Measurements from ENCODE around the gene ANAPC15.
"Not testable (repeated sequence)": the region's sequence is repeated elsewhere in the genome, so short reads cannot be mapped to it uniquely, and the experiment has no call there.

Gene ANAPC15

GRCh38 chr11:72112143-72112977 is at the start of gene ANAPC15:
ANAPC15 (minus strand) TSS chr11:72112695; CDS start chr11:72111276, 1,419 bp downstream.
- ChIA-PET CTCF (interaction anchor here (0.5 to 1.2 kb wide), 4 partner anchors 72 to 332 kb away, joined by 3 read pairs; no protein-coding TSS in a partner anchor), POLR2A (ENCODE audit: low non-redundant PET) (interaction anchor here (0.8 to 1.6 kb wide), 4 partner anchors 13 to 87 kb away, joined by 3 to 7 read pairs (median 4); no protein-coding TSS in a partner anchor)
- peak within 1 kb of the TSS; percentile 97 for H3K27ac ChIP-seq
- peak; percentile 92 for DNase-seq (ENCODE audit: low spot score)
- no peak for TF ChIP-seq CTCF (conservative IDR thresholded peaks at IDR 0.05; ENCODE audit: low read depth)

GRCh38 chr11:72160319-72160718 is 47.8 kb upstream of the ANAPC15 start:
- CTCF ChIA-PET: no interaction called here
- POLR2A ChIA-PET (ENCODE audit: low non-redundant PET): no interaction called here
- no peak for DNase-seq (ENCODE audit: low spot score)
- H3K27ac ChIP-seq: no peak overlapping the region
- TF ChIP-seq CTCF (conservative IDR thresholded peaks at IDR 0.05; ENCODE audit: low read depth): no peak

GRCh38 chr11:72157131-72157530 is 44.6 kb upstream of the ANAPC15 start:
- no peak for DNase-seq (ENCODE audit: low spot score)
- POLR2A ChIA-PET (ENCODE audit: low non-redundant PET): no interaction called here
- H3K27ac ChIP-seq: no peak overlapping the region
- TF ChIP-seq CTCF (conservative IDR thresholded peaks at IDR 0.05; ENCODE audit: low read depth): no peak
- CTCF ChIA-PET: no interaction called here

- no peak for TF ChIP-seq CTCF (conservative IDR thresholded peaks at IDR 0.05; ENCODE audit: low read depth)
- no peak overlapping the region for H3K27ac ChIP-seq
- no peak for DNase-seq (ENCODE audit: low spot score)
- CTCF ChIA-PET: interaction anchor here (0.6 kb wide), 2 partner anchors 12 to 28 kb away, joined by 3 read pairs; no protein-coding TSS in a partner anchor
- POLR2A ChIA-PET (ENCODE audit: low non-redundant PET): no interaction called here
These were observed 43.3 kb upstream of the ANAPC15 start for GRCh38 chr11:72155751-72156150.

GRCh38 chr11:72154816-72155215 is 42.3 kb upstream of the ANAPC15 start:
- no peak overlapping the region for H3K27ac ChIP-seq
- no peak for TF ChIP-seq CTCF (conservative IDR thresholded peaks at IDR 0.05; ENCODE audit: low read depth)
- no peak for DNase-seq (ENCODE audit: low spot score)
- CTCF ChIA-PET: interaction anchor here (0.6 kb wide), 1 partner anchor 45 kb away, joined by 5 read pairs; no protein-coding TSS in a partner anchor
- POLR2A ChIA-PET (ENCODE audit: low non-redundant PET): no interaction called here

- POLR2A ChIA-PET (ENCODE audit: low non-redundant PET); H3K27ac ChIP-seq: not testable (repeated sequence)
These were observed 41.4 kb upstream of the ANAPC15 start for GRCh38 chr11:72153874-72154273.

GRCh38 chr11:72150882-72151281 is 38.4 kb upstream of the ANAPC15 start:
- TF ChIP-seq CTCF (conservative IDR thresholded peaks at IDR 0.05; ENCODE audit: low read depth): no peak
- no peak for DNase-seq (ENCODE audit: low spot score)
- peak overlapping the region; percentile 42; the same call in 1 of the 2 replicates for H3K27ac ChIP-seq
- ChIA-PET CTCF (interaction anchor here (0.6 kb wide), 1 partner anchor 56 kb away, joined by 3 read pairs; no protein-coding TSS in a partner anchor), POLR2A (ENCODE audit: low non-redundant PET) (no interaction called here)

More at GRCh38 chr11:72153874-72154273, 41.4 kb upstream of the ANAPC15 start:
- CTCF ChIA-PET: interaction anchor here (0.7 to 1.5 kb wide), 2 partner anchors 10 to 69 kb away, joined by 3 to 8 read pairs; no protein-coding TSS in a partner anchor
- not testable (repeated sequence) for DNase-seq (ENCODE audit: low spot score)

Data from RWPE1 (cell line).